ENCODE data around the gene NKTR. TPM values are rescaled to one million over a fixed set of nuclear protein-coding genes. Genes with fewer than 3 reads are reported as not detected.

The NKTR gene
- polyA plus RNA-seq, 1 donor from 2014 or later, result 14.7 TPM

GRCh38 chr3:42692667-42693529 lies 92.4 kb downstream of the NKTR start:
- H3K9me3 Mint-ChIP-seq, result no peaks in the 10 kb centered on the region
- no peaks in the 10 kb centered on the region for H3K36me3 Mint-ChIP-seq
- H3K4me3 Mint-ChIP-seq, result no peak overlapping the region
- no peaks in the 10 kb centered on the region for H3K27me3 Mint-ChIP-seq
- H3K27ac Mint-ChIP-seq, result no peak overlapping the region
- no peaks in the 10 kb centered on the region for H3K4me1 Mint-ChIP-seq

GRCh38 chr3:42693530-42693930 lies 93.0 kb downstream of the NKTR start:
- no peaks in the 10 kb centered on the region for H3K27me3 Mint-ChIP-seq
- H3K4me1 Mint-ChIP-seq, result no peaks in the 10 kb centered on the region
- no peaks in the 10 kb centered on the region for H3K9me3 Mint-ChIP-seq
- H3K36me3 Mint-ChIP-seq, result no peaks in the 10 kb centered on the region
- H3K27ac Mint-ChIP-seq, result no peak overlapping the region
- H3K4me3 Mint-ChIP-seq, result no peak overlapping the region

- H3K27me3 Mint-ChIP-seq, result peaks cover 1% of the 10 kb centered on the region
- H3K4me1 Mint-ChIP-seq, result peaks cover 0 to 1% (median 0%) of the 10 kb centered on the region in 3 donors
- H3K9me3 Mint-ChIP-seq, result no peaks in the 10 kb centered on the region
- no peaks in the 10 kb centered on the region for H3K36me3 Mint-ChIP-seq
- H3K4me3 Mint-ChIP-seq, result no peak overlapping the region
- H3K27ac Mint-ChIP-seq, result no peak overlapping the region
Measured at GRCh38 chr3:42694366-42694765, 93.9 kb downstream of the NKTR start.

- no peaks in the 10 kb centered on the region for H3K36me3 Mint-ChIP-seq
- no peaks in the 10 kb centered on the region for H3K9me3 Mint-ChIP-seq
- H3K27ac Mint-ChIP-seq, result no peak overlapping the region
- H3K4me1 Mint-ChIP-seq, result peaks cover 0 to 3% (median 1%) of the 10 kb centered on the region in 3 donors
- H3K4me3 Mint-ChIP-seq, result no peak overlapping the region
- peaks cover 3% of the 10 kb centered on the region for H3K27me3 Mint-ChIP-seq
Measured at GRCh38 chr3:42696356-42697288, 96.1 kb downstream of the NKTR start.

- Mint-ChIP-seq H3K4me1 (peaks cover 0 to 3% (median 1%) of the 10 kb centered on the region in 3 donors), H3K9me3 (no peaks in the 10 kb centered on the region), H3K27ac (no peak overlapping the region), H3K36me3 (no peaks in the 10 kb centered on the region), H3K4me3 (no peak overlapping the region), H3K27me3 (peaks cover 3% of the 10 kb centered on the region)
Measured at GRCh38 chr3:42697289-42698051, 97.0 kb downstream of the NKTR start.

Other genes starting within 250 kb of the NKTR start
- gene LYZL4, start 190.1 kb upstream of the NKTR start, polyA plus RNA-seq, result not detected
- 3.1 TPM for gene VIPR1, start 98.0 kb upstream of the NKTR start, polyA plus RNA-seq
- 30.1 TPM for gene SEC22C, start 18.7 kb upstream of the NKTR start, polyA plus RNA-seq
- gene SS18L2, start 9.8 kb upstream of the NKTR start, polyA plus RNA-seq, result 145 TPM
- 0.11 TPM for gene ZBTB47, start 53.0 kb downstream of the NKTR start, polyA plus RNA-seq
- not detected for gene KLHL40, start 84.9 kb downstream of the NKTR start, polyA plus RNA-seq
- not detected for gene HHATL, start 102.1 kb downstream of the NKTR start, polyA plus RNA-seq
- gene CCDC13, start 172.6 kb downstream of the NKTR start, polyA plus RNA-seq, result 1.1 TPM
- gene HIGD1A, start 203.8 kb downstream of the NKTR start, polyA plus RNA-seq, result 66.7 TPM
- not detected for gene ACKR2, start 208.8 kb downstream of the NKTR start, polyA plus RNA-seq

Data from IgD-negative memory B cell (primary cell).